Calu3 (cell line): ENCODE measurements around the gene ELP1. TPM values are rescaled to one million over a fixed set of nuclear protein-coding genes. Genes with fewer than 3 reads are reported as not detected.
"Not testable (repeated sequence)": the region's sequence is repeated elsewhere in the genome, so short reads cannot be mapped to it uniquely, and the experiment has no call there.

Source experiments
- BruUV-seq: library from RNA; stranded (reverse); fragments of 400-500 nt; replicated peaks from 2 replicates; lab custom pipeline; 2021; lab: Mats Ljungman, UMichigan
- CTCF ChIA-PET: fragments of 300-600 bp; sonication (Branson Sonifier 250); formaldehyde crosslinking; loops from one replicate; lab custom pipeline; 2022; ENCODE audit warnings: antibody characterized with exemption; lab: Charles Lee
- DNase-seq: peaks from one replicate; pipeline ENCODE4 v3.0.0; 2022
- H3K27ac Mint-ChIP-seq: one replicate; pipeline ENCODE4 v1.8.0; 2022; ENCODE audit warnings: mixed read lengths; ENCODE audit not compliant: unreplicated experiment
- H3K27me3 Mint-ChIP-seq: one replicate; pipeline ENCODE4 v1.8.0; 2022; ENCODE audit warnings: mixed read lengths; ENCODE audit not compliant: unreplicated experiment
- H3K36me3 Mint-ChIP-seq: one replicate; pipeline ENCODE4 v1.8.0; 2022; ENCODE audit warnings: mild to moderate bottlenecking, moderate library complexity, mixed read lengths; ENCODE audit not compliant: insufficient read depth, unreplicated experiment
- H3K4me1 Mint-ChIP-seq: one replicate; pipeline ENCODE4 v1.8.0; 2022; ENCODE audit warnings: mild to moderate bottlenecking, low read depth, mixed read lengths; ENCODE audit not compliant: unreplicated experiment
- H3K4me3 Mint-ChIP-seq: one replicate; pipeline ENCODE4 v1.8.0; 2022; ENCODE audit warnings: mild to moderate bottlenecking, low read depth, moderate library complexity, mixed read lengths; ENCODE audit not compliant: unreplicated experiment
- H3K9me3 Mint-ChIP-seq: one replicate; pipeline ENCODE4 v1.8.0; 2022; ENCODE audit warnings: low read depth, mixed read lengths; ENCODE audit not compliant: unreplicated experiment
- intact Hi-C: fragments of 100-400 bp; cut with micrococcal nuclease; formaldehyde crosslinking; loops from one replicate; pipeline ENCODE4 v1.10.0; 2022; ENCODE audit not compliant: unreplicated experiment
- total RNA-seq: library from RNA; stranded (reverse); gene quantifications from 2 replicates; pipeline ENCODE4 v1.2.3, GENCODE V29; 2022
- TF ChIP-seq, protein P1 (sequence below): fragments of 200-600 bp; IDR thresholded peaks from one replicate; pipeline ENCODE4 v1.8.0; 2022; ENCODE audit warnings: antibody characterized with exemption; ENCODE audit not compliant: unreplicated experiment

Gene ELP1
- total RNA-seq, 1 experiment from 2014 or later = 17.9 TPM

GRCh38 chr9:108904161-108904560 lies 29.8 kb downstream of the ELP1 start:
- Mint-ChIP-seq H3K27ac (no peak overlapping the region), H3K9me3 (no peaks in the 10 kb centered on the region), H3K4me3 (no peak overlapping the region), H3K36me3 (peaks cover 8% of the 10 kb centered on the region), H3K4me1 (no peaks in the 10 kb centered on the region), H3K27me3 (no peaks in the 10 kb centered on the region)
- TF ChIP-seq, protein P1, sequence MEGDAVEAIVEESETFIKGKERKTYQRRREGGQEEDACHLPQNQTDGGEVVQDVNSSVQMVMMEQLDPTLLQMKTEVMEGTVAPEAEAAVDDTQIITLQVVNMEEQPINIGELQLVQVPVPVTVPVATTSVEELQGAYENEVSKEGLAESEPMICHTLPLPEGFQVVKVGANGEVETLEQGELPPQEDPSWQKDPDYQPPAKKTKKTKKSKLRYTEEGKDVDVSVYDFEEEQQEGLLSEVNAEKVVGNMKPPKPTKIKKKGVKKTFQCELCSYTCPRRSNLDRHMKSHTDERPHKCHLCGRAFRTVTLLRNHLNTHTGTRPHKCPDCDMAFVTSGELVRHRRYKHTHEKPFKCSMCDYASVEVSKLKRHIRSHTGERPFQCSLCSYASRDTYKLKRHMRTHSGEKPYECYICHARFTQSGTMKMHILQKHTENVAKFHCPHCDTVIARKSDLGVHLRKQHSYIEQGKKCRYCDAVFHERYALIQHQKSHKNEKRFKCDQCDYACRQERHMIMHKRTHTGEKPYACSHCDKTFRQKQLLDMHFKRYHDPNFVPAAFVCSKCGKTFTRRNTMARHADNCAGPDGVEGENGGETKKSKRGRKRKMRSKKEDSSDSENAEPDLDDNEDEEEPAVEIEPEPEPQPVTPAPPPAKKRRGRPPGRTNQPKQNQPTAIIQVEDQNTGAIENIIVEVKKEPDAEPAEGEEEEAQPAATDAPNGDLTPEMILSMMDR = no peak
- intact Hi-C loops = no loop called here
- CTCF ChIA-PET = interaction anchor here (0.7 kb wide), 1 partner anchor 430 kb away, joined by 4 read pairs; no protein-coding TSS in a partner anchor
- no TSS peak for BruUV-seq
- no peak for DNase-seq

- TF ChIP-seq, protein P1 = no peak
- no peak for DNase-seq
- Mint-ChIP-seq H3K27ac (no peak overlapping the region), H3K27me3 (no peaks in the 10 kb centered on the region), H3K4me3 (no peak overlapping the region), H3K9me3 (no peaks in the 10 kb centered on the region), H3K4me1 (no peaks in the 10 kb centered on the region), H3K36me3 (peaks cover 8% of the 10 kb centered on the region)
- no TSS peak for BruUV-seq
- CTCF ChIA-PET = no interaction called here
- intact Hi-C loops = no loop called here
Measured at GRCh38 chr9:108903420-108904103, 30.4 kb downstream of the ELP1 start.

DNA sequence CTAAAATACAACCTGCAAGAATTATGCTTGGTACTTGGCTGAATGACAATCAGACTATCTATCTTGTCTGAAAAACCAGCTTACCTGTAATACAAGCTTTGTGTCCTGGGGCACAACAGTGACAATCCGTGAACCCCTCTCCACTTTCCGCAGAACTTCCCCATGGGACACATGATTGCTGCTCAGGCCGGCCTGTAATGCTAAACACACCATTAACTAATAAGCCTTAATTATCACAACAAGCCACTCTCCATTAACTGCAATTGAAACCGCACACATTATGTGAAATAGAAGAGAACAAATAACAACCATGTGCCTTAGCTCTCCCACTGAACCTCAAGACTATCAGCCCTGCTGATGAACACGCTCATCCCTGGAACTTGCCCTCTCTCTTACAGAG lies 33.7 kb downstream of the ELP1 start:
- BruUV-seq = no TSS peak
- Mint-ChIP-seq H3K4me3 (no peak overlapping the region), H3K27me3 (no peaks in the 10 kb centered on the region), H3K36me3 (peaks cover 8% of the 10 kb centered on the region), H3K4me1 (no peaks in the 10 kb centered on the region), H3K27ac (no peak overlapping the region), H3K9me3 (no peaks in the 10 kb centered on the region)
- no peak for DNase-seq
- CTCF ChIA-PET = no interaction called here
- intact Hi-C loops = no loop called here
- TF ChIP-seq, protein P1 = no peak

GRCh38 chr9:108899023-108899695 lies 34.8 kb downstream of the ELP1 start:
- intact Hi-C loops = not testable (repeated sequence)
- peaks cover 12% of the 10 kb centered on the region for H3K36me3 Mint-ChIP-seq

More at GRCh38 chr9:108899023-108899695, 34.8 kb downstream of the ELP1 start:
- BruUV-seq, H3K4me1 Mint-ChIP-seq, CTCF ChIA-PET, DNase-seq, H3K27me3 Mint-ChIP-seq, H3K27ac Mint-ChIP-seq, H3K4me3 Mint-ChIP-seq, H3K9me3 Mint-ChIP-seq: not testable (repeated sequence)
